ENCODE data around the gene MLYCD.

DNA sequence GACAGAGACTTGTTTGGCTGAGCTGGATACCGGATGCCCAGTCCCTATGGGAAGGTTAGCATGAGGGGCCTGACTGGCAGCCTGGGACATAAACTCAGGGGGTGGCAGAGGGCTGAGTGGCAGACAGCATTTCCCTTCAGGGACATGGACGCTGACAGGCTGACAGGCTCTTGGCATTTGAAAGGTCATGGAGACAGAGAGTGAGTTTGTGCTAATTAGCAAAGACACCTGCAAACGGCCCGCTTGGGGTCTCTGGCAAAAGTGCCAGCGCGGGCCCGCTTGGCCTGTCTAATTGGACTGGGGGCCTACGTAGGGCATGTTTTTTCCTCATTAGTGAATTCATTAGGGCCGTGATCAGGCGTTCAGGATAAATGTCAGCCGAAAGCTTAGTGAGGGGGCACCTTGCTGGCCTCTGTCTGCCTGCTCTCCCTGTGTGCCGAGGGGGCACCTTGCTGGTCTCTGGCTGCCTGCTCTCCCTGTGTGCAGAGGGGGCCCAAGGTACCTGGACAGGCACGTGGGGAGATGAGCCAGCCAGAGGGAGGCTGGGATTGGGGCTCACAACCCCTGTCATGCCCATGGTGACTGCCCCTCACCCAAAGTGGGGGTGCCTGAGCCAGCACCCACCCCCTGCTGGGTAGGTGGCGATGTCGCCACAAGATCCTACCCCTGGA is 76.8 kb downstream of the MLYCD start:
- TF ChIP-seq, protein P1, sequence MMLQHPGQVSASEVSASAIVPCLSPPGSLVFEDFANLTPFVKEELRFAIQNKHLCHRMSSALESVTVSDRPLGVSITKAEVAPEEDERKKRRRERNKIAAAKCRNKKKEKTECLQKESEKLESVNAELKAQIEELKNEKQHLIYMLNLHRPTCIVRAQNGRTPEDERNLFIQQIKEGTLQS (IDR thresholded peaks at IDR 0.05; ENCODE audit: borderline replicate concordance, extremely low read depth, low read depth, low read length): no peak
- TF ChIP-seq ZNF207 (IDR thresholded peaks at IDR 0.05; ENCODE audit: borderline replicate concordance) (no peak), FOXK2 (IDR thresholded peaks at IDR 0.05) (no peak), NFIC (IDR thresholded peaks at IDR 0.05; ENCODE audit: low read depth, low read length) (no peak)

Measured in GM12878 (cell line).